Renal cortical epithelial cell (primary cell): ENCODE results near the gene RNF113A. TPM values are rescaled to one million over a fixed set of nuclear protein-coding genes. Genes with fewer than 3 reads are reported as not detected.
"Not testable (repeated sequence)": the region's sequence is repeated elsewhere in the genome, so short reads cannot be mapped to it uniquely, and the experiment has no call there.

Experiments used
- DNase-seq: peaks from one replicate; pipeline ENCODE4 v3.0.0-alpha.2; 2011; ENCODE audit warnings: low read depth
- total RNA-seq: library from RNA; depleted of rRNA; stranded (reverse); fragments of >200 nt; gene quantifications from 2 replicates; pipeline ENCODE4 v1.2.3, GENCODE V29; 2014

The RNF113A gene
- total RNA-seq, 1 donor from 2014 or later = 11.1 TPM

DNA sequence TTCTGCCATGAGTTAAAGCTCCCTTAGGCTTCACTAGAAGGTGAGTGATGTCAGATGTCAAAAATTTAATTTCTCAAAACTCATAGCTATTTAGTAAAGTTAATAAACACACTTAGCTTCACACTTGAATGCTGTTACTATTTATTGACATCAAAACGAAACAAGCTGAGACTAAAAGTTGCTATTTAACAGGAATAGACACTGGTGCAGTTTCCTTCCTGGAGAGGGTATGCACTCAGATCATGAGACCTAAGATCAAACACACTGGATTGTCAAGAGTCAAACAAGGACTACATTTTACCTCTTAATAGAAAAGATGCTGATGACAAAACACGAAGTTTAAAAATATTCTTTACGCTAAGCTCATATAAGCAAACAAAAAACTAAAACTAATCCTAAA is 37.6 kb downstream of the RNF113A start:
- no peak for DNase-seq

DNA sequence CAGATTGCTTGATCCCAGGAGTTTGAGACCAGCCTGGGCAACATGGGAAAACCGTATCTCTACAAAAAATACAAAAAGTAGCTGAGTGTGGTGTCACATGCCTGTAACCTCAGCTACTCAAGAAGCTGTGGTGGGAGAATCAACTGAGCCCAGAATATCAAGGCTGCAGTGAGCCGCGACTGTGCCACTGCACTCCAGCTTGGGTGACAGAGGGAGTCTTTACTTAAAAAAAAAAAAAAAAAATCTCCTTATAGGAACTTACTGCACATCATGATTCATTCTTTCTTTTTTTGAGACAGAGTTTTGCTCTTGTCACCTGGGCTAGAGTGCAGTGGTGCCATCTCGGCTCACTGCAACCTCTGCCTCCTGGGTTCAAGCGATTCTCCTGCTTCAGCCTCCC is 43.1 kb downstream of the RNF113A start:
- DNase-seq = peak; percentile 1

DNA sequence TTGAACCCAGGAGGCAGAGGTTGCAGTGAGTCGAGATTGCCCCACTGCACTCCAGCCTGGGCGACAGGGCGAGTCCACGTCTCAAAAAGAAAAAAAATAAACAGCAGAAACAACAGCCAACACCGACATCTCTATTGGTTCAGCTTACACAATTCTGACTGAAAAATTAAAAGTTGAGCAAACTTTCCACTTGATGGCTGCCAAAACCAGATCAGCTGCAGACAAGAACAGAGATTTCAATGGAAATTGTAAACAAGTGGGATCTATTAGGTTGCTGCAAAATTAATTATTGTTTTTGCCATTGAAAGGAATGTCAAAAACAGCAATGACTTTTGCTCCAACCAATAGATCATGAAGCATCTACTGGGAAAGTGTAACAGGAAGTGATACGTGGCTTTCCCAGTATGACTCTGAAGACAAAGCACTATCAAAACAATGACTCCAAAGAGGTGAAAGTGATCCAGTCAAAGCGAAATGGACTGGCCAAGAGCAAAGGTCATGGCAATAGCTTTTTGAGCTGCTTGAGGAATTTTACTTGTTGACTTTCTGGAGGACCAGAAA is 45.1 kb downstream of the RNF113A start:
- peak; percentile 40 for DNase-seq

DNA sequence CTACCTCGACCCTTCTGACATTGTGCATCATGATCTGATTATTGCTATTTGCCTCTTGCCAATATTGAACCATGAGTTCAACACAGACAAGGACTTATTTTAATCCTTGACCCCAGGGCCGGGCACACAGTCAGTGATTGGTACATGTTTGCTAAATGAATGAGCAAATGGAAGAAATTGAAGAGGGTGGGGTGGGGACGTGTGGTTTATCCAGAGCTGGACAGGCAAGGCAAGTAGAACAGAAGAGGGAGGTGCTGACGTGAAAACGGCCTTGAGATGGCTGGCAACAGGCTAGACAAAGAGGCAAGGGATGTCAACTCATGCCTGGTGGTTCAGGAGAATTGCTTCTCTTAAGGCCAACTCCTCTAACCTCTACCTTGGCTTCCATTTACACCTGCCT is 47.3 kb downstream of the RNF113A start:
- DNase-seq = not testable (repeated sequence)

DNA sequence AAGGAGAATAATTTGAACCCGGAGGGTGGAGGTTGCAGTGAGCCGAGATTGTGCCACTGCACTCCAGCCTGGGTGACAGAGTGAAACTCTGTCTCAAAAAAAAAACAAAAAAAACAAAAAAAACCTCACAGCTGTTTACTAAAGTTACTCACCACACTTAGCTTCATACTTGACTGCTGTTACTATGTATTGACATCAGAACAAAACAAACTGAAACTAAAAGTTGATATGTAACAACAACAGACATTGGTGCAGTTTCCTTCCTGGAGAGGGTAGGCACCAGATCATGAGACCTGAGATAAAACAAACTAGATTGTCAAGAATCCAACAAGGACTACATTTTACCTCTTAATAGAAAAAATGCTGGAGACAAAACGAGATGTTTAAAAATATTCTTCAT is 49.8 kb downstream of the RNF113A start:
- DNase-seq = peak; percentile 78

Other genes starting within 250 kb of the RNF113A start
- gene SEPTIN6, start 178.6 kb downstream of the RNF113A start, total RNA-seq = 19.4 and 31.5 TPM in 2 replicates
- 0.35 and 0.99 TPM in 2 replicates for gene SOWAHD, start 113.1 kb downstream of the RNF113A start, total RNA-seq
- 3,025 and 7,934 TPM in 2 replicates for gene RPL39, start 80.1 kb downstream of the RNF113A start, total RNA-seq
- 1.0 and 3.7 TPM in 2 replicates for gene UPF3B, start 18.8 kb downstream of the RNF113A start, total RNA-seq
- gene NDUFA1, start 99 bp upstream of the RNF113A start, total RNA-seq = 62.9 and 76.4 TPM in 2 replicates
- gene AKAP14, start 24.2 kb upstream of the RNF113A start, total RNA-seq = not detected in 2 replicates
- 3.1 and 5.5 TPM in 2 replicates for gene NKAP, start 72.0 kb upstream of the RNF113A start, total RNA-seq
- not detected in 2 replicates for gene RHOXF2B, start 206.0 kb upstream of the RNF113A start, total RNA-seq
- not detected in 2 replicates for gene RHOXF1, start 244.2 kb upstream of the RNF113A start, total RNA-seq